ENCODE measurements around the gene IL4I1. TPM values are rescaled to one million over a fixed set of nuclear protein-coding genes. Genes with fewer than 3 reads are reported as not detected.

Gene IL4I1
- polyA plus RNA-seq, 1 of the 3 experiments (the other 2 are of a cell fraction) = 0.35 TPM

- H3K4me2 ChIP-seq = no peak overlapping the region
- no peaks in the 10 kb centered on the region for H3K9me2 ChIP-seq
- H3K9ac ChIP-seq = no peak overlapping the region
- peaks cover 0 to 1% of the 10 kb centered on the region in 2 experiments; a peak in 2 of 4 replicates for H3K4me1 ChIP-seq (ENCODE audit: control insufficient read depth in 1 of 2, insufficient read depth in 2 of 2, low read depth in 1 of 2, low read length in 1 of 2)
- H3K27me3 ChIP-seq (ENCODE audit: insufficient read depth) = no peaks in the 10 kb centered on the region
- DNase-seq = no peak
- H3K79me2 ChIP-seq (ENCODE audit: insufficient read depth) = peaks cover 98% of the 10 kb centered on the region
- H4K20me1 ChIP-seq (ENCODE audit: insufficient read depth) = peaks cover 55% of the 10 kb centered on the region; the same call in 1 of the 2 replicates
- POLR2A ChIA-PET = no interaction called here
- H3K4me3 ChIP-seq (ENCODE audit: low read depth in 2 of 2, low read length in 1 of 2) = no peak overlapping the region
- no peak for TF ChIP-seq POLR2AphosphoS5 (IDR thresholded peaks at IDR 0.05; ENCODE audit: low read depth, low read length)
- no peak for TF ChIP-seq ZBTB33 (IDR thresholded peaks at IDR 0.05; ENCODE audit: borderline replicate concordance, low read depth)
- TF ChIP-seq FOXJ3 (CRISPR knock-in tag; IDR thresholded peaks at IDR 0.05) = no peak
- peaks cover 20 to 29% of the 10 kb centered on the region in 2 experiments for H3K36me3 ChIP-seq (replicated peaks in 1 of 2; ENCODE audit: control insufficient read depth in 1 of 2, insufficient read depth in 2 of 2, low read length in 1 of 2)
- CTCF ChIA-PET = interaction anchor here (1.2 kb wide), 1 partner anchor 11 kb away, joined by 3 read pairs; no protein-coding TSS in a partner anchor
- no peak overlapping the region for H2AFZ ChIP-seq (ENCODE audit: low read depth)
- no peak overlapping the region for H3K27ac ChIP-seq (ENCODE audit: low read depth in 2 of 2, low read length in 1 of 2)
- no peaks in the 10 kb centered on the region for H3K9me3 ChIP-seq
- H3F3A ChIP-seq (replicated peaks; ENCODE audit: insufficient read depth) = peaks cover 4% of the 10 kb centered on the region
- 92% methylated on average over 12 of the region's 22 CpGs for WGBS (ENCODE audit: low lambda C conversion rate)
Measured at GRCh38 chr19:49921871-49922795, 25.4 kb upstream of the IL4I1 start.

GRCh38 chr19:49920624-49921363 lies 24.1 kb upstream of the IL4I1 start:
- no peak for DNase-seq
- Histone ChIP-seq H3F3A (replicated peaks; ENCODE audit: insufficient read depth) (no peaks in the 10 kb centered on the region), H3K9me3 (no peaks in the 10 kb centered on the region), H2AFZ (ENCODE audit: low read depth) (no peak overlapping the region), H4K20me1 (ENCODE audit: insufficient read depth) (peaks cover 48% of the 10 kb centered on the region; the same call in 1 of the 2 replicates), H3K79me2 (ENCODE audit: insufficient read depth) (peaks cover 90% of the 10 kb centered on the region), H3K9me2 (no peaks in the 10 kb centered on the region), H3K4me1 (ENCODE audit: control insufficient read depth in 1 of 2, insufficient read depth in 2 of 2, low read depth in 1 of 2, low read length in 1 of 2) (no peaks in the 10 kb centered on the region; a peak in 1 of 4 replicates), H3K4me3 (ENCODE audit: low read depth in 2 of 2, low read length in 1 of 2) (no peak overlapping the region), H3K4me2 (no peak overlapping the region), H3K27me3 (ENCODE audit: insufficient read depth) (no peaks in the 10 kb centered on the region), H3K9ac (no peak overlapping the region), H3K36me3 (replicated peaks in 1 of 2; ENCODE audit: control insufficient read depth in 1 of 2, insufficient read depth in 2 of 2, low read length in 1 of 2) (peaks cover 6 to 30% of the 10 kb centered on the region in 2 experiments), H3K27ac (ENCODE audit: low read depth in 2 of 2, low read length in 1 of 2) (no peak overlapping the region)
- no peak for TF ChIP-seq USF2 (IDR thresholded peaks at IDR 0.05; ENCODE audit: borderline replicate concordance, low read depth, low read length)
- no peak for TF ChIP-seq RCOR1 (IDR thresholded peaks at IDR 0.05; ENCODE audit: low read length)
- no peak for TF ChIP-seq YY1 (IDR thresholded peaks at IDR 0.05; ENCODE audit: low read depth)
- TF ChIP-seq ZBTB33 (IDR thresholded peaks at IDR 0.05; ENCODE audit: borderline replicate concordance, low read depth) = no peak
- TF ChIP-seq SMC3 (IDR thresholded peaks at IDR 0.05; ENCODE audit: low read depth, low read length) = no peak
- TF ChIP-seq REST (IDR thresholded peaks at IDR 0.05; ENCODE audit: low read depth, low read length) = no peak
- TF ChIP-seq IRF3 (IDR thresholded peaks at IDR 0.05; ENCODE audit: low read depth, low read length) = no peak
- TF ChIP-seq GABPA (IDR thresholded peaks at IDR 0.05; ENCODE audit: low read depth) = no peak
- TF ChIP-seq FOXM1 (IDR thresholded peaks at IDR 0.05; ENCODE audit: low read depth) = no peak
- no peak for TF ChIP-seq FOSL2 (IDR thresholded peaks at IDR 0.05; ENCODE audit: borderline replicate concordance, low read depth)
- WGBS (ENCODE audit: low lambda C conversion rate) = 95% methylated on average over 24 of the region's 24 CpGs
- ChIA-PET POLR2A (no interaction called here), CTCF (interaction anchor here (1.1 kb wide), 1 partner anchor 30 kb away, joined by 4 read pairs; no protein-coding TSS in a partner anchor)
